Measurements from ENCODE around the gene CEND1. TPM values are rescaled to one million over a fixed set of nuclear protein-coding genes. Genes with fewer than 3 reads are reported as not detected.

The CEND1 gene
- total RNA-seq, 1 experiment from 2014 or later, result not detected

GRCh38 chr11:811446-812245 is 21.8 kb upstream of the CEND1 start:
- no peak for DNase-seq (ENCODE audit: low read depth)

DNA sequence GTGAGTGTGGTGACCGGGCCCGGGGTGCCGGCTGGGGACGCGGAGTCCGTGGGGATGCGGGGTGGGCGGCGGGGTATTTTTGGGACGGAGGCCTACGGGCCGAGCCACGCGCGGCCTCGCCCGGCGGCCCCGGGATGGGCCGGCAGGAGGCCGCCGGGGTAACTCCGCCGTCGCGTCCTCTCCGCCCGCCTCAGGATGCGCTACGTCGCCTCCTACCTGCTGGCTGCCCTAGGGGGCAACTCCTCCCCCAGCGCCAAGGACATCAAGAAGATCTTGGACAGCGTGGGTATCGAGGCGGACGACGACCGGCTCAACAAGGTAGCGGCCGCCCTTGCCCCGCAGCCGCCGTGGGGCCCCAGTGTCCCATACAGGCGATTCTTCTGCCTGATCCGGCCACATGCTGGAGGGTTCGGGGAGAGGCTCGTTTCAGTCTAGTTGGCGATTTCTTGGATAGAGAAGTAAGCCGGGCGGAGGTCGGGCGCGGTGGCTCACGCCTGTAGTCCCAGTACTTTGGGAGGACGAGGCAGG is 20.2 kb upstream of the CEND1 start:
- no peak for DNase-seq (ENCODE audit: low read depth)

DNA sequence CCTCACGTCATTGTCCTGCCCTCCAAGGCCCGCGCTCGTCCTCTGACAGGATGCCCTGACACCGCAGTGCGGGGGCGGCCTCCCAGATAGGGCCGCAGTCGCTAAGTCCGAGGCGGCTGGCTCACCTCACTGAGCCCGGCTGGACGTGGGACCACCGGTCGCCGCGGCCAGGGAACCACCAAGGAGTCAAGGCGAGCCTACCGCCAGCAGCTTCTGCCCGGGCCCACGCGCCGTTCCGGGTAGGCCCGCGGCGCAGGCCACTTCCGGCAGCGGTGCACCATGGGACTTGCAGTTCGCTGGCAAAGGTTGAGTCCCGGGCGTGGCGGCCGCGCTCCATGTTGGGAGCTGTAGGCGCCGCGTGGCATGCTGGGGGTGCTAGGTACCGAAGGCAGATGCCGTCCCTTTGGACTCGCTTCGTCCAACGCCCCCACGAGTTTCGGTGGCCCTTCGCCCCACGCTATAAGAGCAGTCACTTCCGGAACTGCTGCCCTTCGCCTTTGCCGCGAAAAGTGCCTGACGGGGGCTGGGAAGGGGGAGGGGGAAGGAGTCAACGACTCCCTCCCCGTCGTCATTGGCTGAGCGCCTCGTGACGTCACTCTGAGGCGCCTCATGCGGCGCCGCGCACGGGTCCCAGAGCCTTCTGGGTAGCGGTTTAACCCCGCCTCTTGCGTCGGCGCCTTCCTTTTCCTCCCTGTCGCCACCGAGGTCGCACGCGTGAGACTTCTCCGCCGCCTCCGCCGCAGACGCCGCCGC is 19.6 kb upstream of the CEND1 start, which contains the start of gene RPLP2:
RPLP2 (plus strand) TSS at position 681 of the 753 bp plus-strand sequence. CDS start 268 bp downstream, outside the sequence.
- DNase-seq (ENCODE audit: low read depth), result peak; percentile 96

- peak; percentile 83 for DNase-seq (ENCODE audit: low read depth)
These were observed 18.8 kb upstream of the CEND1 start for GRCh38 chr11:808427-809286.

DNA sequence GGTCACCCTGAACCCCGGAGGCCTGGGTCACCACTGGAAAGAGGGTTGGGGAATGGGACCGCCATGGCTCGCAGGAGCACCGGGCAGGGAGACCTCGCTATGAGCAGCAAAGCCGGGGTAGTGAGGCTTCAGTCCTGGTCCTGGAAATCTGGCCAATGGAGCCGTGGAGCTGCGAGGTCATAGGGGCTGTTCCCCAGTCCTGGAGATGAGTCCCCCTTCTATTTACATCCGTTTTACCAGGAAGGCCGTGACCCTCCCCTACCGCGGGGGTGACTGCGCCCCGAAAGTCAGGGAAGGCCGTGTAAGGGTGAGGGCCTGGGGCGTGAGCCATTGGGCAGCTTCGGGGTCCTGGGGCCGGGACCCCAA is 14.7 kb upstream of the CEND1 start:
- no peak for DNase-seq (ENCODE audit: low read depth)

- no peak for DNase-seq (ENCODE audit: low read depth)
These were observed 14.1 kb upstream of the CEND1 start for GRCh38 chr11:803770-804598.

DNA sequence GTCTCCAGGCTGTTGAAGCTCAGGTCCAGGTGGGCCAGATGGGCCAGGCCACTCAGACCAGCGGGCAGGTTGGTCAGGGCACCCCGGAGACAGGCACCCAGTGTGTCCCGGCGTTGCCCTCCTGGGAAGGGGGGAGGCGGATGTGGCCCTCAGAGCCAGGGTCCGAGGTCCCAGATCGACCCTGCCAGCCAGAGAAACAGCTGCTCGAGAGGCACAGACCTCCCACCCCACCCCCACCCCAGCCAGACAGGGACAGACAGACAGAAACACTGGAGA is 13.5 kb upstream of the CEND1 start:
- no peak for DNase-seq (ENCODE audit: low read depth)

- DNase-seq (ENCODE audit: low read depth), result no peak
These were observed 13.0 kb upstream of the CEND1 start for GRCh38 chr11:802693-803466.

GRCh38 chr11:802018-802617 is 12.2 kb upstream of the CEND1 start:
- DNase-seq (ENCODE audit: low read depth), result no peak

DNA sequence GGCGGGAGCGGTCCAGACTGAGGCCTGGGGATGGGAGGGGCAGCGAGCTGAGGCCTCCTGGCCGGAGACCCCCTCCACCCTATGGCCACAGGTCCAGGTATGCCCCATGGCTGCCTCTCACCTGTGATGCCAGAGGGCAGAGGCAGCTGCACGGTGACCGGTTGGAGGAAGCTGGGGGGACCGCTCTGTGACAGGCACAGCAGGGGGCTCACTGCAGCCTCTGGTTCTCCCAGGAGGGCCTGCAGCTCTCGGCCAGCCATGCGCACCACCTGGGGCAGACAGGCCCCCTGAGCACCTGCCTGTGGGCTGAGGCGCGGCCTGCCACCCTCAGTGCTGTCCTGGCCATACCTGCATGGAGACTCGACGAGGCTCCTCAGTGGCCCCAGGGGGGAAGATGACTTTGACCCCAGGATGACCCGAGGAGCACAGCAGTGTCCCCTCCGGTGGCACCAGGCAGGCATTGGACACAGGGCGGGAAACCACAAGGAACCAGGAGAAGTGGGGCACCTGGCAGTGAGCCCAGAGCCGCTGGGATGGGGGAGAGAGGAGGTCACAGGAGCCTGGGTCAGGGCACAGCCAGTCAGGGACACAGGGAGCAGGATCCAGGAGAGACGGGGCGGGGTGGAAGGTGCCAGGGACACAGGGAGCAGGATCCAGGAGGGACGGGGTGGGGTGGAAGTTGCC is 11.3 kb upstream of the CEND1 start:
- DNase-seq (ENCODE audit: low read depth), result no peak

DNA sequence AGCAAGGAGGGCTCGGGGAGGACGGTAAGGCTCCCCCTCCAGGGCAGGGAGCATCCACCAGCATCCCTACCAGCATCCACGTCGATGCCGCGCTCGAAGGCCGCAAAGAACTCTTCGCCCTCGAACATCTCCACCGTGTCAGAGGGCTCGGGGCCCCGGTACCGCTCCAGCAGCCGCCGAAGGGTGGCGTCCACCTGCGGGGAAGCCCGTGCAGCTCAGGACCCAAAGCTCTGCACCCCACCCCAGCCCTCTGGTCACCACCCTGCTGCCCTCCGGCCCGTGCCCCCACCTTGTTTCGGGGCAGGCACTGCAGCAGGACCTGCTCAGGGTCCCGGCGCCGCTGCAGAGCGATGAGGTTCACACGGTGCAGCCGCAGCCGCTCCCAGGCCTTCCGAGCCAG is 10.6 kb upstream of the CEND1 start:
- no peak for DNase-seq (ENCODE audit: low read depth)

GRCh38 chr11:799641-800316 is 9.9 kb upstream of the CEND1 start:
- DNase-seq (ENCODE audit: low read depth), result no peak

GRCh38 chr11:798093-798713 is 8.3 kb upstream of the CEND1 start, which contains the start of gene SLC25A22:
Gene SLC25A22 (minus strand): TSS chr11:798281. CDS start chr11:795006, 3,275 bp downstream.
- peak; percentile 72 for DNase-seq (ENCODE audit: low read depth)

DNA sequence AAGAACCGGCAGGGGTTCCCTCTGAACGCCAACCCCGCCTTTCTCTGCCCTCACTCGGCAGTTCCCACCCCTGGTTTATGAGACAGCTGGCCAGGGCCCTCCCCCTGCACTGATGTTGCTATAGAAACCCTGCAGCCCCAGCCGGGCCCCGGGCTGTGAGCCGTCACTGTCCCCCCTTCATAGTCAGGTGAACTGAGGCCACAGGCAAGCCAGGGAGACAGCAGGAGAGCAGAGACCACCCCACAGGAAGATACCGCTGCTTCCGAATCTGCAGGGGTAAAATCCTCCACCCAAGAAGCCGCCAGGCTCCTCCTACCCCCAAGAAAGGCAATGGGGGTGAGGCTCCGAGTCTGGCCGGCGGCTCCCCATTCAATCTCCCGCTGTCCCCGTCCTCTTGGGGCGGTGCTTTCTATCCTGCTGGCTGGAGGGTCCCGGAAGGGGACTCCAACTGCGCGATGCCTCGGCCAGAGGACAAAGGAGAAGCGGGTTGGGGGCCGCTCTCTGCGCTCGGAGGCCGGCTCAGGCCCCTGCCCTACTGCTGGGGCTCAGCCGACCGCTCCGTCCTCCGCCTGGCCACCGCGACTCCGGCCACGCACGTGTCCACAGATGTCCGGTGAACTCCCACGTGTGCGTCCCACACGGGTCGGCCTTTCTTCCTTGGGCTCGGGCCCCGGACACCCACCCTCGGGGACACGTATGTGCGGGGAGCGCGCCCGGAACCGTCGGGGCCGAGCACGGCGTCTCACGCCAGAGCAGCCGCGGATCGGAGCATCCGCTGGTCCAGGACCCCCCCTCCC is 7.6 kb upstream of the CEND1 start:
- peak; percentile 80 for DNase-seq (ENCODE audit: low read depth)

DNA sequence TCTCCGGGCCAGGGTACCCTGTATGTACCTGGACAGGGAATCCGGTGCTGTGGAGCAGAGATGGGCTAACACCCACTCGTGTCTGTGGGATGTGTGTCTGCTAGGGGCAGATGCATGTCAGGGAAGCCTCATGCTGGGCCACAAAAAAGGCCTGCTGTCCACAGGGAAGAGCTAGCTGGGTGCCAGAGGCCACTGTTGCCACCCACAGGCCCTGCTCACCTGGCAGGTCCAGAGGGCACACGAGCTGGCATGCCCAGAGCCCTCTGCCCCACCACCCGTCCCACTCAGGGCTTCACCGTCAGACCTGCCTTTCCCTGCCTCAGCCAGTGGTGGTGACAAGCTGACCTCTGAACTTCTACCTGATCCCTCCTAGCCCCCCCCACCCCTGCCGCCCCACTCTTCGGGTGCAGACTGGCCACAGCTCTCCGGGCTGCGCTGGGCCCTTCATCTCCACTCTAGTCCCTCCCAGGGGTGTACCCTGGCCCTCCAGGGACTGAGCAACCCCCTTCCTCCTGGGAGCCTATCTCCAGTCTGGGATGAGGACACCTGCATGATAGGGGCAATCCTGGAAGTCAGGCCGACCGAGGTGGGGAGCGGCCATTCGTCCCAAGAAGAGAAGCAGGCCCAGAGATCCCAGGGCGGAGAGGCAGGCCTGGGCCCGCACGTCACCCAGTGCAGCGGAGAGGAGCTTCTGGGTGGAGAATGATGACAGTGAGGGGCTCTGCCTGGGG is 6.8 kb upstream of the CEND1 start:
- no peak for DNase-seq (ENCODE audit: low read depth)

Data from M059J (cell line).